GM12878 (cell line): ENCODE results near the gene CTSW. TPM values are rescaled to one million over a fixed set of nuclear protein-coding genes. Genes with fewer than 3 reads are reported as not detected.

Experiments
- BCLAF1 ChIP-seq: fragments of 450-650 bp; IDR thresholded peaks from 2 replicates; pipeline ENCODE4 v1.6.1; 2017; ENCODE audit warnings: antibody characterized with exemption, mild to moderate bottlenecking, moderate library complexity
- CBFB ChIP-seq: IDR thresholded peaks from 2 replicates; pipeline ENCODE4 v1.6.1; 2016; ENCODE audit warnings: antibody characterized with exemption, low read depth
- CEBPZ ChIP-seq: fragments of 150-350 bp; IDR thresholded peaks from 2 replicates; pipeline ENCODE4 v1.6.1; 2016; ENCODE audit warnings: low read depth, low read length
- CHD4 ChIP-seq: fragments of 200-600 bp; sonication (generic); IDR thresholded peaks from 2 replicates; pipeline ENCODE4 v1.6.1; 2016; ENCODE audit warnings: mild to moderate bottlenecking
- CREB1 ChIP-seq: IDR thresholded peaks from 2 replicates; pipeline ENCODE4 v1.6.1; 2012; ENCODE audit warnings: low read depth, mild to moderate bottlenecking, inconsistent platforms
- CREM ChIP-seq: IDR thresholded peaks from 2 replicates; pipeline ENCODE4 v1.6.1; 2014; ENCODE audit warnings: antibody characterized with exemption, low read depth
- KDM1A ChIP-seq: fragments of 200-600 bp; sonication (generic); IDR thresholded peaks from 2 replicates; pipeline ENCODE4 v1.6.1; 2016; ENCODE audit warnings: borderline replicate concordance
- KLF5 ChIP-seq: fragments of 450-650 bp; IDR thresholded peaks from 2 replicates; pipeline ENCODE4 v1.6.1; 2014; ENCODE audit warnings: mild to moderate bottlenecking; ENCODE audit not compliant: partially characterized antibody
- MYC ChIP-seq: IDR thresholded peaks from 2 replicates; pipeline ENCODE4 v1.6.1; 2011; ENCODE audit warnings: mild to moderate bottlenecking, low read length, moderate library complexity, inconsistent platforms; ENCODE audit not compliant: insufficient read depth, insufficient replicate concordance, insufficient read length, severe bottlenecking
- NFYA ChIP-seq: IDR thresholded peaks from 2 replicates; pipeline ENCODE4 v1.6.1; 2011; ENCODE audit warnings: low read depth, mild to moderate bottlenecking, low read length, improper control_type of control experiment, borderline replicate concordance
- ZBTB11 ChIP-seq: fragments of 450-650 bp; formaldehyde crosslinking; IDR thresholded peaks from 2 replicates; pipeline ENCODE4 v1.5.0; 2022; ENCODE audit warnings: mild to moderate bottlenecking, missing genetic modification characterization
- ZNF217 ChIP-seq: fragments of 450-650 bp; IDR thresholded peaks from 2 replicates; pipeline ENCODE4 v1.6.1; 2017; ENCODE audit warnings: antibody characterized with exemption, mild to moderate bottlenecking
- ZNF592 ChIP-seq: fragments of 450-650 bp; IDR thresholded peaks from 2 replicates; pipeline ENCODE4 v1.6.1; 2017; ENCODE audit warnings: mild to moderate bottlenecking, moderate library complexity
- polyA plus RNA-seq, 11 experiments: library from polyadenylated mRNA; depleted of rRNA in 4 of 11; unstranded in 6 of 11; stranded (reverse) in 5 of 11; fragments of >200 nt; fragmentation: Nextera tagmentation in 4 of 11; fragmentation: Illumina TruSeq in 1 of 11; extraction: Ambion mirVana in 4 of 11; extraction: Trizol in 1 of 11; gene quantifications; 1 replicate in 1 of 11; 2 replicates in 10 of 11; pipeline versions ENCODE4 v1.2.1 to v1.2.3, GENCODE V29; 2011 to 2016; ENCODE audit warnings: inconsistent platforms in 2 of 11, missing spikeins in 2 of 11, low read depth in 1 of 11
- total RNA-seq, 4 experiments: library from RNA; depleted of rRNA in 3 of 4; stranded (reverse); fragments of >200 nt in 3 of 4; fragmentation: Illumina TruSeq in 1 of 4; extraction: Trizol in 1 of 4; gene quantifications; 2 replicates each; pipeline versions ENCODE4 v1.2.1 to v1.2.3, GENCODE V29; 2013 to 2021
- TF ChIP-seq, protein P1 (sequence below): fragments of 450-650 bp; IDR thresholded peaks from 2 replicates; pipeline ENCODE4 v1.6.1; 2017; ENCODE audit warnings: mild to moderate bottlenecking

CTSW gene
- total and polyA plus RNA-seq, 10 of the 15 experiments (the other 5 are each of a cell fraction or from before 2014, with no cell fraction given), result 0.53 to 12.0 (median 1.7) TPM

DNA sequence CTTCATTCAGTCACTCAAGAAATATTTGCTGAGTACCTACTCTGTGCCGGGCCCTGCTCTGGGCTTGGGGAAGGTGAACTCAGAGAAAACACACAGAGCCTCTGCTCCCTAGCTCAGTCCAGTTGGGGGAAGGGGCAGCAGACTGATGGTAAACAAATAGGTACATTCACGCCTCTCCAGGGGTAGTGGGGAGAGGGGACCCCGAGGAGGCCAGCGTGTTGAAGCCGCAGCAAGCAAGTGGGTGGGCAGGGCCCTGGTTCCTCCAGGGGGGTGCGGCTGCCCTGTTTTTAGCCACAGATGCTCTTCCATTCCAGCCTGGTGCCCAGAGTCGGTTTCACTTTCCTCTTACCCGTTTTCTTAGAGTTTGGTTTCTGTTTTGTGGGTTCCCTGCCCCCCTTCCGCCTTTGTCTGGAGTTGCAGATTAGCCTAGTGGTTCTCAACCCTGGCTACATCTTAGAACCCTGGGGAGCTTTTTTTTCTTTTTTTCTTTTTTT, 48.3 kb downstream of the CTSW start (continued):
- TF ChIP-seq ZNF592 (no peak), ZBTB11 (no peak), CBFB (peak; percentile 58), KDM1A (no peak), NFYA (no peak), CHD4 (no peak), ZNF217 (no peak), MYC (no peak), CREM (peak; percentile 14; the same call in 1 of the 2 replicates), KLF5 (no peak), CREB1 (no peak), CEBPZ (no peak), BCLAF1 (no peak)
- TF ChIP-seq, protein P1, sequence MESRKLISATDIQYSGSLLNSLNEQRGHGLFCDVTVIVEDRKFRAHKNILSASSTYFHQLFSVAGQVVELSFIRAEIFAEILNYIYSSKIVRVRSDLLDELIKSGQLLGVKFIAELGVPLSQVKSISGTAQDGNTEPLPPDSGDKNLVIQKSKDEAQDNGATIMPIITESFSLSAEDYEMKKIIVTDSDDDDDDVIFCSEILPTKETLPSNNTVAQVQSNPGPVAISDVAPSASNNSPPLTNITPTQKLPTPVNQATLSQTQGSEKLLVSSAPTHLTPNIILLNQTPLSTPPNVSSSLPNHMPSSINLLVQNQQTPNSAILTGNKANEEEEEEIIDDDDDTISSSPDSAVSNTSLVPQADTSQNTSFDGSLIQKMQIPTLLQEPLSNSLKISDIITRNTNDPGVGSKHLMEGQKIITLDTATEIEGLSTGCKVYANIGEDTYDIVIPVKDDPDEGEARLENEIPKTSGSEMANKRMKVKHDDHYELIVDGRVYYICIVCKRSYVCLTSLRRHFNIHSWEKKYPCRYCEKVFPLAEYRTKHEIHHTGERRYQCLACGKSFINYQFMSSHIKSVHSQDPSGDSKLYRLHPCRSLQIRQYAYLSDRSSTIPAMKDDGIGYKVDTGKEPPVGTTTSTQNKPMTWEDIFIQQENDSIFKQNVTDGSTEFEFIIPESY, result no peak
